ENCODE results near the gene ATAD2B. TPM values are rescaled to one million over a fixed set of nuclear protein-coding genes. Genes with fewer than 3 reads are reported as not detected.

The ATAD2B gene
- total and polyA plus RNA-seq, 2 of the 8 experiments (the other 6 are each of a cell fraction or from before 2014, with no cell fraction given), result 3.4 to 16.1 TPM

- H4K20me1 ChIP-seq (replicated peaks in 1 of 2; ENCODE audit: control insufficient read depth in 1 of 2, insufficient read depth in 2 of 2, low read length in 2 of 2), result no peaks in the 10 kb centered on the region
- H3K23ac ChIP-seq (ENCODE audit: insufficient read length), result no peak overlapping the region
- no peak overlapping the region for H3K18ac ChIP-seq (ENCODE audit: extremely low read depth, low read length)
- WGBS, 2 experiments (ENCODE audit: extremely low coverage in 1 of 2, insufficient coverage in 1 of 2, insufficient read length in 1 of 2, insufficient replicate concordance in 2 of 2, low coverage in 1 of 2, low lambda C conversion rate in 2 of 2, missing lambda C conversion rate in 1 of 2), result 89% methylated on average over 1 of the region's 1 CpG; no CpG with 5 or more reads in 1 of the 2 experiments
- H3K36me3 ChIP-seq (ENCODE audit: control insufficient read depth in 2 of 4, insufficient read depth in 4 of 4, low read length in 3 of 4), result peaks cover 0 to 9% (median 2%) of the 10 kb centered on the region in 4 experiments; a peak in 6 of 8 replicates
- no peak overlapping the region for H2BK5ac ChIP-seq (ENCODE audit: low read depth, low read length)
- ChIA-PET POLR2A (ENCODE audit: partially characterized antibody) (no interaction called here), CTCF (ENCODE audit: partially characterized antibody) (interaction anchor here (0.6 to 1.1 kb wide), 2 partner anchors 10 to 125 kb away, joined by 3 to 4 read pairs; no protein-coding TSS in a partner anchor)
- no peak overlapping the region for H3K4me3 ChIP-seq (ENCODE audit: extremely low read depth in 1 of 4, insufficient read depth in 2 of 4, low read depth in 3 of 4, low read length in 4 of 4)
- no peak overlapping the region for H3K4me2 ChIP-seq (ENCODE audit: insufficient read depth in 1 of 2, low read depth in 2 of 2, low read length in 2 of 2)
- H2BK15ac ChIP-seq (ENCODE audit: low read length), result no peak overlapping the region
- no peak overlapping the region for H4K8ac ChIP-seq (ENCODE audit: extremely low read depth, insufficient read depth, low read length)
- H3K27me3 ChIP-seq (replicated peaks in 1 of 4; ENCODE audit: control insufficient read depth in 3 of 4, extremely low read depth in 1 of 4, insufficient read depth in 3 of 4, low read length in 3 of 4), result no peaks in the 10 kb centered on the region
- no peak for DNase-seq (ENCODE audit: low read depth in 1 of 2, low spot score in 2 of 2)
- no peak overlapping the region for H4K5ac ChIP-seq (ENCODE audit: insufficient read length, low read depth, low read length)
- no peaks in the 10 kb centered on the region for H3K79me1 ChIP-seq (ENCODE audit: low read depth, low read length)
- H3K9ac ChIP-seq (replicated peaks in 1 of 4; ENCODE audit: extremely low read depth in 1 of 4, low read depth in 3 of 4, low read length in 3 of 4), result no peak overlapping the region
- TF ChIP-seq SIN3A (conservative IDR thresholded peaks at IDR 0.05 in 1 of 2, IDR thresholded peaks at IDR 0.05 in 1 of 2; ENCODE audit: low read depth in 1 of 2, low read length in 2 of 2) (no peak), EZH2 (IDR thresholded peaks at IDR 0.05; ENCODE audit: low read depth, low read length, severe bottlenecking) (no peak), SP1 (IDR thresholded peaks at IDR 0.05; ENCODE audit: low read depth, low read length) (no peak), USF2 (IDR thresholded peaks at IDR 0.05; ENCODE audit: low read length) (no peak), NANOG (IDR thresholded peaks at IDR 0.05; ENCODE audit: insufficient read depth, low read depth, low read length, poor library complexity, severe bottlenecking) (no peak), FOSL1 (IDR thresholded peaks at IDR 0.05; ENCODE audit: insufficient read depth, low read depth, low read length) (no peak), E2F6 (IDR thresholded peaks at IDR 0.05) (no peak)
- H3K14ac ChIP-seq (ENCODE audit: insufficient read length), result no peak overlapping the region
- no peak overlapping the region for H3K27ac ChIP-seq (ENCODE audit: low read depth, low read length)
- no peak overlapping the region for H2AFZ ChIP-seq (ENCODE audit: low read length)
- H3K23me2 ChIP-seq (ENCODE audit: low read depth, low read length), result no peaks in the 10 kb centered on the region
- H3K56ac ChIP-seq (replicated peaks; ENCODE audit: insufficient read length, low read depth, low read length), result no peak overlapping the region
- H3K4me1 ChIP-seq (replicated peaks in 1 of 4; ENCODE audit: control insufficient read depth in 3 of 4, insufficient read depth in 4 of 4, low read length in 3 of 4), result no peaks in the 10 kb centered on the region
- no peak overlapping the region for H3K4ac ChIP-seq (replicated peaks; ENCODE audit: insufficient read length, low read depth, low read length)
- no peak overlapping the region for H4K91ac ChIP-seq (replicated peaks; ENCODE audit: insufficient read length, low read length)
- no peak overlapping the region for H2AK5ac ChIP-seq (ENCODE audit: low read depth, low read length)
- H3K79me2 ChIP-seq (ENCODE audit: control insufficient read depth in 1 of 2, insufficient read depth in 2 of 2, low read length in 2 of 2), result no peaks in the 10 kb centered on the region
- FAIRE-seq, result no peak
- no peak overlapping the region for H2BK120ac ChIP-seq (replicated peaks; ENCODE audit: low read depth, low read length)
- no peaks in the 10 kb centered on the region for H3K9me3 ChIP-seq (ENCODE audit: insufficient read depth in 2 of 2, low read depth in 1 of 2, low read length in 1 of 2)
- H2BK12ac ChIP-seq (ENCODE audit: low read depth, low read length), result no peak overlapping the region
- H2BK20ac ChIP-seq (ENCODE audit: low read length), result no peak overlapping the region
Measured at GRCh38 chr2:23761638-23762037, 165.3 kb downstream of the ATAD2B start.

Measured in H1 (cell line).